Cardiac fibroblast (primary cell): ENCODE results near the gene TNFSF9.

Experiments used
- DNase-seq, 2 donors: peaks; one replicate each; pipeline versions ENCODE4 v3.0.0 to v3.0.0-alpha.2; 2010; ENCODE audit warnings: low read depth in 2 of 2
- H3K4me3 ChIP-seq, 2 donors: replicated peaks in 1 of 2; 1 replicate in 1 of 2; 2 replicates in 1 of 2; pipeline ENCODE4 v1.5.1; 2011; ENCODE audit warnings: low read depth in 2 of 2, low read length in 2 of 2, mild to moderate bottlenecking in 2 of 2, moderate library complexity in 1 of 2
- TF ChIP-seq, protein P1 (sequence below): IDR thresholded peaks from one replicate; pipeline ENCODE4 v1.5.1; 2011; ENCODE audit warnings: low read depth, mild to moderate bottlenecking, low read length, inconsistent platforms

TNFSF9 gene, protein sequence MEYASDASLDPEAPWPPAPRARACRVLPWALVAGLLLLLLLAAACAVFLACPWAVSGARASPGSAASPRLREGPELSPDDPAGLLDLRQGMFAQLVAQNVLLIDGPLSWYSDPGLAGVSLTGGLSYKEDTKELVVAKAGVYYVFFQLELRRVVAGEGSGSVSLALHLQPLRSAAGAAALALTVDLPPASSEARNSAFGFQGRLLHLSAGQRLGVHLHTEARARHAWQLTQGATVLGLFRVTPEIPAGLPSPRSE

DNA sequence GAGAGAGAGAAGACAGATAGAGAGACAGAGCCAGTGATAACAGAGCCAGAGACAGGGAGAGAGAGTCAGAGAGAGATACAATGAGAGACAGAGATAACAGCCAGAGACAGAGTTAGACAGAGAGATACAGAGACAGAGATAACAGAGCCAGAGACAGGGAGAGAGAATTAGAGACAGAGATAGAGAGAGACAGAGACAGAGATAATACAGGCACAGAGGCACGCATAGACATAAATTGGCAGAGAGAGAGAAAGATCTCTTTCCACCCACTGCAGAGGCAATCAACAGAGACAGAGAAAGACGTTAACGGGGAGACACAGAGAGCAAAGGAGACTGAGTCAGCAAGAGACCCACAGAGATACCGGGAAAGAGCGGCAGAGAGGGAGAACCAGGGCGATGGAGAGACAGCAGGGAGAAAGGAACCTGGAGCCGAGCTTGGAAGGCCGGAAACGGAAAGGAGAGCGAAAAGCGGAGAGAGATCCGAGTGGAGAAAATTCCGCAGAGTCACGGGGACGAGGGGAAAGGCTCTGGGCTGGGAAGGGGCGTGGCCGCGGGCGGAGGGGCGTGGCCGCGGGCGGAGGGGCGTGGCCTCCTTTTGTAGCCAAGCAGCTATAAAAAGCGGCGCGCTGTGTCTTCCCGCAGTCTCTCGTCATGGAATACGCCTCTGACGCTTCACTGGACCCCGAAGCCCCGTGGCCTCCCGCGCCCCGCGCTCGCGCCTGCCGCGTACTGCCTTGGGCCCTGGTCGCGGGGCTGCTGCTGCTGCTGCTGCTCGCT, at the start of gene TNFSF9:
Gene TNFSF9 (plus strand): TSS at position 641 of the 777 bp plus-strand sequence. CDS start 11 bp downstream, at position 652.
- H3K4me3 ChIP-seq: peak within 1 kb of the TSS; percentile 59 to 61
- TF ChIP-seq, protein P1, sequence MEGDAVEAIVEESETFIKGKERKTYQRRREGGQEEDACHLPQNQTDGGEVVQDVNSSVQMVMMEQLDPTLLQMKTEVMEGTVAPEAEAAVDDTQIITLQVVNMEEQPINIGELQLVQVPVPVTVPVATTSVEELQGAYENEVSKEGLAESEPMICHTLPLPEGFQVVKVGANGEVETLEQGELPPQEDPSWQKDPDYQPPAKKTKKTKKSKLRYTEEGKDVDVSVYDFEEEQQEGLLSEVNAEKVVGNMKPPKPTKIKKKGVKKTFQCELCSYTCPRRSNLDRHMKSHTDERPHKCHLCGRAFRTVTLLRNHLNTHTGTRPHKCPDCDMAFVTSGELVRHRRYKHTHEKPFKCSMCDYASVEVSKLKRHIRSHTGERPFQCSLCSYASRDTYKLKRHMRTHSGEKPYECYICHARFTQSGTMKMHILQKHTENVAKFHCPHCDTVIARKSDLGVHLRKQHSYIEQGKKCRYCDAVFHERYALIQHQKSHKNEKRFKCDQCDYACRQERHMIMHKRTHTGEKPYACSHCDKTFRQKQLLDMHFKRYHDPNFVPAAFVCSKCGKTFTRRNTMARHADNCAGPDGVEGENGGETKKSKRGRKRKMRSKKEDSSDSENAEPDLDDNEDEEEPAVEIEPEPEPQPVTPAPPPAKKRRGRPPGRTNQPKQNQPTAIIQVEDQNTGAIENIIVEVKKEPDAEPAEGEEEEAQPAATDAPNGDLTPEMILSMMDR: no peak
- peak; percentile 88 to 91 for DNase-seq

DNA sequence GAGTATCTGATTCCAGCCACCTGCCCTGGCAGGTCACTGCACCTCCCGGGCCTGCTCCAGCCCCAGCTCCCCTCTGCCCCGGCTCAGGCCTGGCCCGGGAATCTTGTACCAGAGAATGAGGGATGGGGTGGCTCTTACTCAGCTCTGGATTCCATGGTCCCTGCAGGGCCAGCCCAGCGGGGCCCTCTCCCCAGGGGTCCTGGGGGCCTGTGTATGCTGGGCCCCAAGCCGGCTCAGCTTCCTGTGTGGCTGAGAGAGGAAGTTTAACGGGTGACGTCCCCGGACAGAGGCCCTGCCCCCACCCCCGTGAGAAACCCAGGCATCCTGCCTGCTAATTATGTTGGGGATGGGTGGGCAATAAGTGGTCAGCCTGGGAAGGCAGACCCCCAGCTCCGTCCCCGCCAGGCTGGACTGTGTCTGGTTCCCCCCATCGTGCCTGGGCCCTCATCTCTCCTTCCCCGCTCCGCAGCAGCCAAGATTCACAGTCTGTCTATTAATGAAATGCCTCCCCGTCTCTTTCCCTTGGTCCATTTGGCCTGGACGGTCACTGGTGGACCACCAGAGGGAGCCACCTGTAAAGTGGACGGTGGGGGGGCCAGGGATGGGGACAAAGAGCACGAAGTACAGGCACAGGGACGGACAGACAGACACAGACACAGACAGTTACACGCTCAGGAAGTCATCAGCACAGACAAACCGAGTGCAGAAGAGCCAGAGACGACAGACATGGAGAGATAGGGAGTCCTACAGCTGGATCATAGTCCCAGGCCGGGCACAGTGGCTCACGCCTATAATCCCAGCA, 49.1 kb upstream of the TNFSF9 start, which contains the start of gene DENND1C:
Gene DENND1C (minus strand): TSS at position 247 of the 802 bp plus-strand sequence. CDS start 92 bp downstream, at position 155.
- DNase-seq: peak in 1 of 2 donors; percentile 16
- TF ChIP-seq, protein P1: peak; percentile 55
- H3K4me3 ChIP-seq: no peak within 1 kb of the TSS

DNA sequence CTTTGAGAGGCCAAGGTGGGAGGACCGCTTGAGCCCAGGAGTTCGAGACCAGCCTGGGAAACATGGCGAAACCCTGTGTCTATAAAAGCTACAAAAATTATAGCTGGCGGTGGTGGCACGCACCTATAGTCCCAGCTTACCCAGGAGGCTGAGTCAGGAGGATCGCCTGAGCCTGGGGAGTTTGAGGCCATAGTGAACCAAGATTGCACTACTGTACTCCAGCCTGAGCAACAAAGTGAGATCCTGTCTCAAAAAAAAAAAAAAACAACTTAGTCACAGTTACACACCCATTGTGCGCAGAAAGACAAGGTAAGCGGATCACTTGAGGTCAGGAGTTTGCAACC, 48.5 kb upstream of the TNFSF9 start:
- no peak for DNase-seq
- no peak overlapping the region for H3K4me3 ChIP-seq
- TF ChIP-seq, protein P1: no peak

DNA sequence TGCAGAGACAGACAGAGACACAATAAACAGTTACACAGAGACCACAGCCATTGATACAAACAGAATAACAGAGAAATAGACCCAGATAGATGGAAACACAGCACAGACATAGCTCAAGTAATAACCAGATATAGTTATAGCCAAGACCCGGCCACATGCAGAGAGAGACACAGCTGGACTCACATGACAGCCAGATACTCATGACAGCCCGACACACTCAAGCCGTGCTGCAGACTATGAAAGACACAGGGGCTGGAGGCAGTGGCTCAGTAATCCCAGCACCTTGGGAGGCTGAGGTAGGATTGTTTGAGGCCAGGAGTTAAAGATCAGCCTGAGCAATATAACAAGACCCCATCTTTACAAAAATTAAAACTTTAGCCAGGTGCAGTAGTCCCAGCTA, 47.6 kb upstream of the TNFSF9 start:
- TF ChIP-seq, protein P1: no peak
- DNase-seq: no peak
- no peak overlapping the region for H3K4me3 ChIP-seq

DNA sequence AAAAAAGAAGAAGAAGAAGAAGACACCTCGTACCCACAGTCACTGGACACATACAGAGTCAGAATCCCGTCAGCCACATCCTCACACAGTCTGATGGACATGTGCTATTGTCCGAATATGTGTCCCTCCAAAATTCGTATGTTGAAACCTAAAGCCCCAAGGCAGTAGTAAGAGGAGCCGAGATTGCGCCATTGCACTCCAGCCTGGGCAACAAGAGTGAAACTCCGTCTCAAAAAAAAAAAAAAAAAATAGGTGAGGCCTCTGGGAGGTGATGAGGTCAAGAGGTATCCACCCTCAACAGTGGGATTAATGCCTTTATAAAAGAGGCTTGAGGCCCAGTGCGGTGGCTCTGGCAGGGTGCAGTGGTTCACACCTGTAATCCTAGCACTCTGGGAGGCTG, 46.6 kb upstream of the TNFSF9 start:
- TF ChIP-seq, protein P1: no peak
- H3K4me3 ChIP-seq: no peak overlapping the region
- DNase-seq: no peak

DNA sequence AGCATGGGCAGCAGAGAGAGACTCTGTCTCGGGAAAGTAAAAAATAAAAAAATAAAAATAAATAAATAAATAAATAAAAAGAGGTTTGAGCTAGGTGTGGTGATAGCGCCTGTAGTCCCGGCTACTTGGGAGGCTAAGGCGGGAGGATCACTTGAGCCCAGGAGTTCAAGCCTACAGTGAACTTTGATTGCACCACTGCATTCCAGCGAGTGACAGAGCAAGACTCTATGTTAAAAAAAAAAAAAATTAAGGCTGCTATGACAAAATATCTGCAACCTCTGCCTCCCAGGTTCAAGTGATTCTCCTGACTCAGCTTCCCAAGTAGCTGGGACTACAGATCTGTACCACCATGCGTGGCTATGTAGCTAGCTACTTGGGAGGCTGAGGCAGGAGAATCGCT, 46.0 kb upstream of the TNFSF9 start:
- no peak for DNase-seq
- TF ChIP-seq, protein P1: no peak
- no peak overlapping the region for H3K4me3 ChIP-seq
